Measurements from ENCODE around the gene NFATC3. TPM values are rescaled to one million over a fixed set of nuclear protein-coding genes. Genes with fewer than 3 reads are reported as not detected.

The NFATC3 gene
- total and polyA plus RNA-seq, 2 donors (not counting 1 experiment from before 2014, with no cell fraction given), result 33.4 to 115 TPM

DNA sequence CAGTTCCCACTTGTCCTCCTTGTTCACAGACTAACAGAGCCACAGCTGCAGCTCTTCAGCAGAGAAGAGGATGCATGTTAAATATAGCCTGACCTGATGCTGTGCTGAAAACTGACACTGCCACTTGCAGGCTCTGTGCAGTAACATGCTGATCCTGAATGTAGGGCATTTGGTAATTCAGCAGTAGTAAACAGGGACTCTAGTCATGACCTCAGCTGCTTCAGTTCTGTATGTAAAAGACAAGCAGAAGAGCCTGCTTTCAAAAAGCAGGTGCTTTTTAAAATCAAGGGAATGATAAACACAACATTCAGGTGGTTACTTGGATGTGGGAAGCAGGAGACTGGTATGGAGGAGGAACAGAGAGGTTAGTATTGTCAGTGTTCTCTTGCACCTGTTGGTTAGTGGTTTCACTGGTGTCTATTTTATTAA is 116.9 kb downstream of the NFATC3 start:
- CTCF ChIA-PET, result no interaction called here
- H3K9me3 Mint-ChIP-seq (ENCODE audit: insufficient read depth), result no peaks in the 10 kb centered on the region
- intact Hi-C loops (cut with micrococcal nuclease), result no loop called here

GRCh38 chr16:68206245-68206644 is 121.1 kb downstream of the NFATC3 start:
- Histone ChIP-seq H3K4me3 (ENCODE audit: control extremely low read depth in 1 of 5, extremely low read depth in 1 of 5, insufficient read depth in 1 of 5, low read depth in 2 of 5, low read length in 4 of 5) (no peak overlapping the region), H3K79me2 (ENCODE audit: control insufficient read depth, insufficient read depth, low read length) (peaks cover 49% of the 10 kb centered on the region), H3K4me1 (ENCODE audit: control insufficient read depth in 2 of 2, insufficient read depth in 2 of 2, low read length in 2 of 2) (no peaks in the 10 kb centered on the region), H3K36me3 (replicated peaks in 1 of 2; ENCODE audit: control extremely low read depth in 1 of 2, control insufficient read depth in 1 of 2, extremely low read depth in 1 of 2, insufficient read depth in 2 of 2, low read length in 1 of 2) (peaks cover 0 to 14% of the 10 kb centered on the region in 2 experiments), H3K27me3 (replicated peaks in 1 of 4; ENCODE audit: control extremely low read depth in 1 of 4, control insufficient read depth in 3 of 4, insufficient read depth in 4 of 4, low read length in 3 of 4) (no peaks in the 10 kb centered on the region), H3K27ac (ENCODE audit: low read length in 2 of 2) (peak overlapping the region in 1 of 2 donors; percentile 12), H3K9ac (ENCODE audit: low read length) (no peak overlapping the region), H2AFZ (ENCODE audit: insufficient read depth, low read depth, low read length, poor library complexity, severe bottlenecking) (no peak overlapping the region), H3K4me2 (replicated peaks; ENCODE audit: low read depth, low read length, poor library complexity, severe bottlenecking) (no peak overlapping the region), H3K9me3 (ENCODE audit: control extremely low read depth in 1 of 3, control insufficient read depth in 2 of 3, insufficient read depth in 1 of 3, low read length in 2 of 3) (no peaks in the 10 kb centered on the region), H4K20me1 (ENCODE audit: control insufficient read depth, insufficient read depth, low read length, poor library complexity, severe bottlenecking) (peaks cover 15% of the 10 kb centered on the region)
- Mint-ChIP-seq H3K27me3 (no peaks in the 10 kb centered on the region), H3K27ac (no peak overlapping the region), H3K9me3 (ENCODE audit: insufficient read depth) (no peaks in the 10 kb centered on the region), H3K4me1 (peaks cover 2% of the 10 kb centered on the region), H3K4me3 (no peak overlapping the region)
- CTCF ChIA-PET, result interaction anchor here (0.6 kb wide), 1 partner anchor 733 kb away, joined by 3 read pairs; no protein-coding TSS in a partner anchor
- TF ChIP-seq, protein P1, sequence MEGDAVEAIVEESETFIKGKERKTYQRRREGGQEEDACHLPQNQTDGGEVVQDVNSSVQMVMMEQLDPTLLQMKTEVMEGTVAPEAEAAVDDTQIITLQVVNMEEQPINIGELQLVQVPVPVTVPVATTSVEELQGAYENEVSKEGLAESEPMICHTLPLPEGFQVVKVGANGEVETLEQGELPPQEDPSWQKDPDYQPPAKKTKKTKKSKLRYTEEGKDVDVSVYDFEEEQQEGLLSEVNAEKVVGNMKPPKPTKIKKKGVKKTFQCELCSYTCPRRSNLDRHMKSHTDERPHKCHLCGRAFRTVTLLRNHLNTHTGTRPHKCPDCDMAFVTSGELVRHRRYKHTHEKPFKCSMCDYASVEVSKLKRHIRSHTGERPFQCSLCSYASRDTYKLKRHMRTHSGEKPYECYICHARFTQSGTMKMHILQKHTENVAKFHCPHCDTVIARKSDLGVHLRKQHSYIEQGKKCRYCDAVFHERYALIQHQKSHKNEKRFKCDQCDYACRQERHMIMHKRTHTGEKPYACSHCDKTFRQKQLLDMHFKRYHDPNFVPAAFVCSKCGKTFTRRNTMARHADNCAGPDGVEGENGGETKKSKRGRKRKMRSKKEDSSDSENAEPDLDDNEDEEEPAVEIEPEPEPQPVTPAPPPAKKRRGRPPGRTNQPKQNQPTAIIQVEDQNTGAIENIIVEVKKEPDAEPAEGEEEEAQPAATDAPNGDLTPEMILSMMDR (IDR thresholded peaks at IDR 0.05), result no peak
- TF ChIP-seq EZH2 (IDR thresholded peaks at IDR 0.05; ENCODE audit: borderline replicate concordance, insufficient read depth, low read depth, low read length, poor library complexity, severe bottlenecking), result no peak
- POLR2A ChIA-PET, result interaction anchor here (0.9 kb wide), 1 partner anchor 11 kb away, joined by 4 read pairs; no protein-coding TSS in a partner anchor
- no CpG with 5 or more reads among the region's 2 CpGs for WGBS (ENCODE audit: insufficient coverage)
- ATAC-seq (ENCODE audit: low read depth) (no peak), DNase-seq (no peak)
- intact Hi-C loops (cut with micrococcal nuclease), result no loop called here

More for the DNA sequence above, 116.9 kb downstream of the NFATC3 start:
- no peaks in the 10 kb centered on the region for H3K27me3 ChIP-seq (replicated peaks in 1 of 4; ENCODE audit: control extremely low read depth in 1 of 4, control insufficient read depth in 3 of 4, insufficient read depth in 4 of 4, low read length in 3 of 4)
- no peak overlapping the region for H3K4me2 ChIP-seq (replicated peaks; ENCODE audit: low read depth, low read length, poor library complexity, severe bottlenecking)
- no peak overlapping the region for H2AFZ ChIP-seq (ENCODE audit: insufficient read depth, low read depth, low read length, poor library complexity, severe bottlenecking)
- no peak for TF ChIP-seq EZH2 (IDR thresholded peaks at IDR 0.05; ENCODE audit: borderline replicate concordance, insufficient read depth, low read depth, low read length, poor library complexity, severe bottlenecking)
- TF ChIP-seq, protein P1 (IDR thresholded peaks at IDR 0.05), result no peak
- peaks cover 0 to 12% of the 10 kb centered on the region in 2 experiments for H3K36me3 ChIP-seq (replicated peaks in 1 of 2; ENCODE audit: control extremely low read depth in 1 of 2, control insufficient read depth in 1 of 2, extremely low read depth in 1 of 2, insufficient read depth in 2 of 2, low read length in 1 of 2)
- Mint-ChIP-seq H3K4me3 (no peak overlapping the region), H3K27me3 (no peaks in the 10 kb centered on the region), H3K4me1 (peaks cover 5% of the 10 kb centered on the region), H3K27ac (no peak overlapping the region)
- no peak overlapping the region for H3K9ac ChIP-seq (ENCODE audit: low read length)
- ATAC-seq (ENCODE audit: low read depth) (no peak), DNase-seq (no peak)
- POLR2A ChIA-PET, result no interaction called here
- H3K9me3 ChIP-seq (ENCODE audit: control extremely low read depth in 1 of 3, control insufficient read depth in 2 of 3, insufficient read depth in 1 of 3, low read length in 2 of 3), result no peaks in the 10 kb centered on the region
- H3K79me2 ChIP-seq (ENCODE audit: control insufficient read depth, insufficient read depth, low read length), result peaks cover 32% of the 10 kb centered on the region
- peaks cover 5% of the 10 kb centered on the region for H4K20me1 ChIP-seq (ENCODE audit: control insufficient read depth, insufficient read depth, low read length, poor library complexity, severe bottlenecking)
- no peak overlapping the region for H3K27ac ChIP-seq (ENCODE audit: low read length in 2 of 2)
- H3K4me1 ChIP-seq (ENCODE audit: control insufficient read depth in 2 of 2, insufficient read depth in 2 of 2, low read length in 2 of 2), result no peaks in the 10 kb centered on the region
- no peak overlapping the region for H3K4me3 ChIP-seq (ENCODE audit: control extremely low read depth in 1 of 5, extremely low read depth in 1 of 5, insufficient read depth in 1 of 5, low read depth in 2 of 5, low read length in 4 of 5)

Measured in B cell (primary cell).